ENCODE data around the gene JADE1. TPM values are rescaled to one million over a fixed set of nuclear protein-coding genes. Genes with fewer than 3 reads are reported as not detected.

The JADE1 gene
- total and polyA plus RNA-seq, 12 donors, result 18.4 to 66.7 (median 37.7) TPM

DNA sequence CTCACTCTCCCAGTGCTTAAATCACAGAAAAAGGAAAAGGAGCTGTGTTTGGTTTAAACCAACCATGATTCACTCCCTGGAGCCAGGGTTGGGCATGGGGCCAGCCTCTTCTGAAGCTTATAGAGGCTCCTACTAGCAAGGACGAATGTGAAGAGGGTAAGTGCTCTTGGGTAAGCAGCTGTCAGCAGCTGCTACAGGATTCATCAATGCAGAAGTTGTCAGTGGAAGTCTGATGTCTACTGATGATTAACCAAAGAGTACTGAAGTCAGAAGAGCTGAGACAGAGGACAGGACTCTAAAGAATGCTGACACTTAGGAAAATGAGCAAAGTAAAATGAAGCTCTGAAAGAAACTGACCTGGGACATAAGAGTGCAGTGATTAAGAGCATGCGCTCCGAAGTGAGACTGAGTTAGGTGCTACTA is 32.7 kb upstream of the JADE1 start:
- TF ChIP-seq, protein P1, sequence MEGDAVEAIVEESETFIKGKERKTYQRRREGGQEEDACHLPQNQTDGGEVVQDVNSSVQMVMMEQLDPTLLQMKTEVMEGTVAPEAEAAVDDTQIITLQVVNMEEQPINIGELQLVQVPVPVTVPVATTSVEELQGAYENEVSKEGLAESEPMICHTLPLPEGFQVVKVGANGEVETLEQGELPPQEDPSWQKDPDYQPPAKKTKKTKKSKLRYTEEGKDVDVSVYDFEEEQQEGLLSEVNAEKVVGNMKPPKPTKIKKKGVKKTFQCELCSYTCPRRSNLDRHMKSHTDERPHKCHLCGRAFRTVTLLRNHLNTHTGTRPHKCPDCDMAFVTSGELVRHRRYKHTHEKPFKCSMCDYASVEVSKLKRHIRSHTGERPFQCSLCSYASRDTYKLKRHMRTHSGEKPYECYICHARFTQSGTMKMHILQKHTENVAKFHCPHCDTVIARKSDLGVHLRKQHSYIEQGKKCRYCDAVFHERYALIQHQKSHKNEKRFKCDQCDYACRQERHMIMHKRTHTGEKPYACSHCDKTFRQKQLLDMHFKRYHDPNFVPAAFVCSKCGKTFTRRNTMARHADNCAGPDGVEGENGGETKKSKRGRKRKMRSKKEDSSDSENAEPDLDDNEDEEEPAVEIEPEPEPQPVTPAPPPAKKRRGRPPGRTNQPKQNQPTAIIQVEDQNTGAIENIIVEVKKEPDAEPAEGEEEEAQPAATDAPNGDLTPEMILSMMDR (IDR thresholded peaks at IDR 0.05), result no peak
- peak in 1 of 2 donors; percentile 28 for TF ChIP-seq POLR2A (IDR thresholded peaks at IDR 0.05)
- Histone ChIP-seq H3K27ac (peak overlapping the region in 2 of 5 donors; percentile 1 to 26), H3K9me3 (replicated peaks in 1 of 3) (no peaks in the 10 kb centered on the region), H3K4me1 (replicated peaks in 1 of 2) (no peaks in the 10 kb centered on the region), H3K4me3 (peak overlapping the region in 1 of 4 donors; percentile 10), H3K27me3 (no peaks in the 10 kb centered on the region), H3K36me3 (replicated peaks in 1 of 2) (no peaks in the 10 kb centered on the region)
- intact Hi-C loops (cut with DNase I), result no loop called here
- peak; percentile 82 to 96 (median 91) for DNase-seq
- WGBS, 4 donors, result 24 to 60% (median 36%) methylated on average over 3 of the region's 3 CpGs

DNA sequence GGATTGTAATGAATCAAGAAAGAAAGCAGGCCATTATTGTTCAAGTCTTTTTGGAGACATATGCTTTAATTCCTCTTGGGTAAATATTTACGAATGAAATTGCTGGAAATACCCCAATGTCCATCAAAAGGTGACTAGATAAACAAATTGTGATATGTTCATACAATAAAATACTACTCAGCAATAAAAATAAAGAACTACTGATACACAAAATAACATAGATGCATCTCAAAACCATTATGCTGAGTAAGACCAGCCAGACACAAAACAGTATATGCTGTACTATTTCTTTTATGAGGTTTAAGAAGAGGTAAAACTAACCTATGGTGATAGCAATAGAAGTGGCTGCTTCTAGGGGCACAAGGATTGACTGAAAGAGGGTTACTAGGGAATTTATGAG is 28.8 kb upstream of the JADE1 start:
- H3K4me1 ChIP-seq (replicated peaks in 1 of 2), result no peaks in the 10 kb centered on the region
- 78 to 83% (median 80%) methylated on average over 1 of the region's 1 CpG for WGBS, 4 donors
- no peaks in the 10 kb centered on the region for H3K27me3 ChIP-seq
- intact Hi-C loops (cut with DNase I), result no loop called here
- no peak for DNase-seq
- no peaks in the 10 kb centered on the region for H3K9me3 ChIP-seq (replicated peaks in 1 of 3)
- TF ChIP-seq POLR2A (IDR thresholded peaks at IDR 0.05), result no peak
- TF ChIP-seq, protein P1 (IDR thresholded peaks at IDR 0.05), result no peak
- no peaks in the 10 kb centered on the region for H3K36me3 ChIP-seq (replicated peaks in 1 of 2)
- no peak overlapping the region for H3K27ac ChIP-seq
- H3K4me3 ChIP-seq, result no peak overlapping the region

DNA sequence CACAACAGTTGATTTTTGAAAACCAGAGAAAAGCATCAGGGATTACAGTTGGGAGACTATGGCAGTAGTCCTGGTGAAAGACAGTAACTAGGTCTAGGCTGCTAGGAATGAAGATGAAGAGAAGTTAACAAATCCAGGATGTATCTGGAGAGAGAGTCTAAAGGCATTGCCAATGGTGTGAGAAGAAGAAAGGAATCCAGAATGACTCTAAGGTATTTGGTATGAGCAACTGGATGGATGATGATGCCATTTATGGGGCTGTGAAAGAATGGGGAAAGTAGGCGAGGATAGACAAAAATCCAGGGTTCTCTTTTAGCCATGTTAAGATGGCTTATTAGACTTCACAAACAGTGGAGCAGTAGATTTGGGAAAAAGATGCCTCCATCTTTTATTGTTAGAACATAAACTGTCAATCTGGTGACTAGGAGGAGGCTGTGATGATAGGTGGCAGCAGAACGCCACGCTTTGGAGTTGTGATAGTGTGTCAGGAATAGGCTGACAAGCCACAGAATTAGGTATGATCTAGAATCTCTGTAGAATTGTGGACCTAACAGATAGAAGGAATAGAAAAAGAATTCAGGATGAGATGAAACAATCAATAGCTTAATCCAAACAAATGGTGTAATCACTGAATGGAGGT is 27.3 kb upstream of the JADE1 start:
- Histone ChIP-seq H3K4me1 (replicated peaks in 1 of 2) (no peaks in the 10 kb centered on the region), H3K4me3 (no peak overlapping the region), H3K27me3 (no peaks in the 10 kb centered on the region), H3K36me3 (replicated peaks in 1 of 2) (no peaks in the 10 kb centered on the region), H3K27ac (no peak overlapping the region), H3K9me3 (replicated peaks in 1 of 3) (no peaks in the 10 kb centered on the region)
- TF ChIP-seq, protein P1 (IDR thresholded peaks at IDR 0.05), result peak in 2 of 6 experiments; percentile 15
- no peak for TF ChIP-seq POLR2A (IDR thresholded peaks at IDR 0.05)
- DNase-seq, result peak in 4 of 7 donors; percentile 15 to 68 (median 36)
- WGBS, 4 donors, result 73 to 90% (median 85%) methylated on average over 3 of the region's 3 CpGs
- intact Hi-C loops (cut with DNase I), result no loop called here

DNA sequence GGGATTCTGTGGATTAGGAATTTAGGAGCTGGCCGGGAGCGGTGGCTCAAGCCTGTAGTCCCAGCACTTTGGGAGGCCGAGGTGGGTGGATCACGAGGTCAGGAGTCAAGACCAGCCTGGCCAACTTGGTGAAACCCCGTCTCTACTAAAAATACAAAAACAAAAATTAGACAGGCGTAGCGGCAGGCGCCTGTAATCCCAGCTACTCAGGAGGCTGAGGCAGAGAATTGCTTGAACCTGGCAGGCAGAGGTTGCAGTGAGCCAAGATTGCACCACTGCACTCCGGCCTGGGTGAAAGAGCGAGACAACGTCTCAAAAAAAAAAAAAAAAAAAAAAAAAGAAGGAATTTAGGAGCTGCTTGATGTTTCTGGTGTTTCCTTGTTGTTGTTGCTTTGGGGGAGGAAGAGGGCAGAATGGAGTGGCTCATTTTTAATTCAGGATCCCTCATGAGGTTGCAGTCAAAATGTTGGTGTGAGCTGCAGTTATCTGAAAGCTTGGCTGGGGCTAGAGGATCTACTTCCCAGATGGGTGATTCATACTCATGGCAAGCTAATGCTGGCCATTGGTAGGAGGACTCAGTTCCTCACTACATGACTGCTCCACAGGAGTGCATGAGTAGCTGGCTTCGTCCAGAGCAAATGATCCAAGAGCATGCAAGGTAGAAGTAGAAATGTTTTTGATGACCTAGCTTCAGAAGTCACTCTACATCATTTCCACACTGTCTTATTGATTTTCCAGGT is 26.5 kb upstream of the JADE1 start:
- Histone ChIP-seq H3K27me3 (no peaks in the 10 kb centered on the region), H3K27ac (no peak overlapping the region), H3K36me3 (replicated peaks in 1 of 2) (no peaks in the 10 kb centered on the region), H3K9me3 (replicated peaks in 1 of 3) (no peaks in the 10 kb centered on the region), H3K4me3 (no peak overlapping the region), H3K4me1 (replicated peaks in 1 of 2) (no peaks in the 10 kb centered on the region)
- WGBS, 4 donors, result 75 to 92% (median 85%) methylated on average over 12 of the region's 12 CpGs
- DNase-seq, result peak in 1 of 7 donors; percentile 22
- intact Hi-C loops (cut with DNase I), result no loop called here
- TF ChIP-seq POLR2A (IDR thresholded peaks at IDR 0.05), result no peak
- TF ChIP-seq, protein P1 (IDR thresholded peaks at IDR 0.05), result no peak
